GM12878 (cell line): ENCODE measurements around the gene LPIN2. TPM values are rescaled to one million over a fixed set of nuclear protein-coding genes. Genes with fewer than 3 reads are reported as not detected.

Experiments used
- ATAC-seq: fragments of 200-7000 bp; cut with Tn5 transposase; 3 replicates; pipeline ENCODE4 v1.9.1; 2020; ENCODE audit warnings: mild to moderate bottlenecking, moderate library complexity
- BruUV-seq: library from RNA; stranded (reverse); fragments of 400-500 nt; replicated peaks from 2 replicates; lab custom pipeline; 2021; lab: Mats Ljungman, UMichigan
- CTCF ChIA-PET: fragments of 300-600 bp; sonication (Branson Sonifier 250); formaldehyde crosslinking; extraction: SDS; loops from one replicate; lab custom pipeline; 2021; ENCODE audit warnings: inconsistent platforms; lab: Yijun Ruan, JAX
- POLR2A ChIA-PET: fragments of 350-600 bp; formaldehyde crosslinking; extraction: SDS; loops from one replicate; lab custom pipeline; 2021; ENCODE audit warnings: inconsistent platforms; lab: Charles Lee
- RAD21 ChIA-PET: fragments of 300-600 bp; sonication (Branson Sonifier 250); formaldehyde crosslinking; loops from one replicate; lab custom pipeline; 2023; ENCODE audit warnings: antibody characterized with exemption; ENCODE audit not compliant: unreplicated experiment; lab: Charles Lee
- SMC1A ChIA-PET: fragments of 300-600 bp; sonication (Branson Sonifier 250); formaldehyde crosslinking; loops from one replicate; lab custom pipeline; 2023; ENCODE audit not compliant: unreplicated experiment, uncharacterized antibody; lab: Charles Lee
- DNase-seq: peaks from one replicate; pipeline ENCODE4 v3.0.0-alpha.2; 2011; ENCODE audit warnings: low read depth, low spot score
- FAIRE-seq: peaks from 3 replicates; lab custom pipeline; 2011; peaks lifted over from hg19 to GRCh38; lab: Jason Lieb, UNC
- H2AFZ ChIP-seq: 2 replicates; pipeline ENCODE4 v1.6.0; 2011; ENCODE audit warnings: low read depth, low read length, control low read depth; ENCODE audit not compliant: control insufficient read depth
- H3K27ac ChIP-seq: 2 replicates; pipeline ENCODE4 v1.5.1; 2011; ENCODE audit warnings: control low read depth; ENCODE audit not compliant: control insufficient read depth, insufficient read depth
- H3K27me3 ChIP-seq, 2 experiments: replicated peaks in 1 of 2; 2 replicates each; pipeline versions ENCODE4 v1.6.0 to v1.6.1; 2011; ENCODE audit warnings: low read length in 1 of 2; ENCODE audit not compliant: control insufficient read depth in 2 of 2, insufficient read depth in 2 of 2
- H3K36me3 ChIP-seq, 2 experiments: 2 replicates each; pipeline ENCODE4 v1.5.1; 2011; ENCODE audit warnings: low read length in 1 of 2; ENCODE audit not compliant: control insufficient read depth in 2 of 2, insufficient read depth in 2 of 2
- H3K4me1 ChIP-seq: 2 replicates; pipeline ENCODE4 v1.6.1; 2011; ENCODE audit warnings: mild to moderate bottlenecking, low read length, moderate library complexity, mixed read lengths; ENCODE audit not compliant: control insufficient read depth, insufficient read depth
- H3K4me2 ChIP-seq: 2 replicates; pipeline ENCODE4 v1.6.0; 2011; ENCODE audit warnings: control low read depth; ENCODE audit not compliant: control insufficient read depth, insufficient read depth
- H3K4me3 ChIP-seq: fragments of 200-600 bp; sonication (generic); 2 replicates; pipeline ENCODE4 v1.5.1; 2016
- H3K79me2 ChIP-seq: 2 replicates; pipeline ENCODE4 v1.6.0; 2011; ENCODE audit warnings: low read length; ENCODE audit not compliant: control insufficient read depth, insufficient read depth
- H3K9ac ChIP-seq: 2 replicates; pipeline ENCODE4 v1.8.0; 2011; ENCODE audit warnings: low read length, control low read depth, mixed read lengths; ENCODE audit not compliant: control insufficient read depth, insufficient read depth
- H3K9me3 ChIP-seq: replicated peaks from 3 replicates; pipeline ENCODE4 v1.5.1; 2011; ENCODE audit warnings: mild to moderate bottlenecking, low read length; ENCODE audit not compliant: control insufficient read depth, insufficient read depth
- H4K20me1 ChIP-seq: 2 replicates; pipeline ENCODE4 v1.6.0; 2011; ENCODE audit not compliant: control insufficient read depth, insufficient read depth
- CTCF ChIP-seq, 3 experiments: IDR thresholded peaks in 2 of 3; conservative IDR thresholded peaks in 1 of 3; 2 replicates each; pipeline ENCODE4 v1.5.1; 2011; ENCODE audit warnings: low read depth in 3 of 3, low read length in 3 of 3, mild to moderate bottlenecking in 3 of 3, control low read depth in 2 of 3, moderate library complexity in 2 of 3, inconsistent platforms in 1 of 3, mixed read lengths in 1 of 3; ENCODE audit not compliant: control insufficient read depth in 2 of 3, insufficient read depth in 1 of 3; ENCODE audit errors: extremely low read depth in 1 of 3
- CUX1 ChIP-seq: IDR thresholded peaks from 2 replicates; pipeline ENCODE4 v1.6.1; 2012; ENCODE audit warnings: improper control_type of control experiment, low read depth, low read length; ENCODE audit not compliant: insufficient replicate concordance
- FOXK2 ChIP-seq: fragments of 450-650 bp; IDR thresholded peaks from 2 replicates; pipeline ENCODE4 v1.6.1; 2017; ENCODE audit warnings: mild to moderate bottlenecking, moderate library complexity
- NR2C2 ChIP-seq: IDR thresholded peaks from 2 replicates; pipeline ENCODE4 v1.6.1; 2011; ENCODE audit warnings: borderline replicate concordance, low read depth; ENCODE audit not compliant: control insufficient read depth, insufficient read length
- PBX3 ChIP-seq: IDR thresholded peaks from 2 replicates; pipeline ENCODE4 v1.6.1; 2011; ENCODE audit warnings: mild to moderate bottlenecking, low read depth, low read length, moderate library complexity; ENCODE audit not compliant: insufficient replicate concordance
- SMARCA5 ChIP-seq: fragments of 450-650 bp; IDR thresholded peaks from 2 replicates; pipeline ENCODE4 v1.6.1; 2017; ENCODE audit warnings: mild to moderate bottlenecking
- TARDBP ChIP-seq: IDR thresholded peaks from 2 replicates; pipeline ENCODE4 v1.6.1; 2016; ENCODE audit warnings: borderline replicate concordance
- TCF3 ChIP-seq: IDR thresholded peaks from 2 replicates; pipeline ENCODE4 v1.6.1; 2012; ENCODE audit warnings: low read depth, mild to moderate bottlenecking, low read length, borderline replicate concordance; ENCODE audit not compliant: insufficient read depth
- WRNIP1 ChIP-seq: IDR thresholded peaks from 2 replicates; pipeline ENCODE4 v1.6.1; 2011; ENCODE audit warnings: low read depth, low read length, improper control_type of control experiment, borderline replicate concordance
- WGBS: methylation state at CpG from one replicate; pipeline ENCODE4 v1.1.6; 2016; ENCODE audit warnings: low lambda C conversion rate; ENCODE audit not compliant: insufficient replicate concordance, insufficient coverage; ENCODE audit errors: missing lambda C conversion rate; 5-methylcytosine and 5-hydroxymethylcytosine counted together
- in situ Hi-C: fragments of 300-500 bp; cut with MboI; formaldehyde crosslinking; loops from 9 replicates; pipeline ENCODE4 v1.14.3; 2018; ENCODE audit warnings: mixed read lengths
- intact Hi-C: fragments of 100-400 bp; cut with micrococcal nuclease; formaldehyde crosslinking; loops from one replicate; pipeline ENCODE4 v1.14.2; 2022; ENCODE audit not compliant: unreplicated experiment
- polyA plus RNA-seq, 11 experiments: library from polyadenylated mRNA; depleted of rRNA in 4 of 11; unstranded in 6 of 11; stranded (reverse) in 5 of 11; fragments of >200 nt; fragmentation: Nextera tagmentation in 4 of 11; fragmentation: Illumina TruSeq in 1 of 11; extraction: Ambion mirVana in 4 of 11; extraction: Trizol in 1 of 11; gene quantifications; 1 replicate in 1 of 11; 2 replicates in 10 of 11; pipeline versions ENCODE4 v1.2.1 to v1.2.3, GENCODE V29; 2011 to 2016; ENCODE audit warnings: inconsistent platforms in 2 of 11, missing spikeins in 2 of 11, low read depth in 1 of 11
- total RNA-seq, 4 experiments: library from RNA; depleted of rRNA in 3 of 4; stranded (reverse); fragments of >200 nt in 3 of 4; fragmentation: Illumina TruSeq in 1 of 4; extraction: Trizol in 1 of 4; gene quantifications; 2 replicates each; pipeline versions ENCODE4 v1.2.1 to v1.2.3, GENCODE V29; 2013 to 2021

The LPIN2 gene
- total and polyA plus RNA-seq, 10 of the 15 experiments (the other 5 are each of a cell fraction or from before 2014, with no cell fraction given): 4.1 to 28.0 (median 15.9) TPM

- TF ChIP-seq CTCF (IDR thresholded peaks at IDR 0.05 in 2 of 3, conservative IDR thresholded peaks at IDR 0.05 in 1 of 3; ENCODE audit: control insufficient read depth in 2 of 3, extremely low read depth in 1 of 3, insufficient read depth in 1 of 3, low read depth in 3 of 3, low read length in 3 of 3) (no peak), TCF3 (no peak), TARDBP (no peak), NR2C2 (no peak)
Measured at GRCh38 chr18:3048820-3049349, 35.9 kb upstream of the LPIN2 start (continued).

- H3K27ac ChIP-seq: no peak overlapping the region
- FAIRE-seq: no peak
- ChIA-PET POLR2A (no interaction called here), RAD21 (no interaction called here), CTCF (interaction anchor here (0.8 kb wide), 1 partner anchor 38 kb away, joined by 4 read pairs; no protein-coding TSS in a partner anchor), SMC1A (no interaction called here)
- in situ Hi-C loops (no loop called here), intact Hi-C loops (no loop called here)
- no peaks in the 10 kb centered on the region for H3K36me3 ChIP-seq
- H3K4me3 ChIP-seq: no peak overlapping the region
- no peaks in the 10 kb centered on the region for H3K27me3 ChIP-seq
- H4K20me1 ChIP-seq: no peaks in the 10 kb centered on the region
- no peak overlapping the region for H3K9ac ChIP-seq
- 48% methylated on average over 6 of the region's 6 CpGs for WGBS
- no peak overlapping the region for H3K4me2 ChIP-seq
- ATAC-seq: no peak
- H3K9me3 ChIP-seq: no peaks in the 10 kb centered on the region
- no TSS peak for BruUV-seq
- H2AFZ ChIP-seq: no peak overlapping the region
- DNase-seq: no peak
- no peaks in the 10 kb centered on the region for H3K79me2 ChIP-seq
- peaks cover 8% of the 10 kb centered on the region for H3K4me1 ChIP-seq
- TF ChIP-seq FOXK2 (no peak), SMARCA5 (no peak), PBX3 (no peak), WRNIP1 (no peak), CUX1 (no peak)
Measured at GRCh38 chr18:3048121-3048520, 35.2 kb upstream of the LPIN2 start.
